Sigmoid colon (tissue), 7 donors: ENCODE measurements around the gene CFAP20DC. TPM values are rescaled to one million over a fixed set of nuclear protein-coding genes. Genes with fewer than 3 reads are reported as not detected.

Experiments
- DNase-seq: peaks from one replicate; pipeline ENCODE4 v3.0.0-alpha.2; 2019
- H3K27ac ChIP-seq, 4 donors: fragments of 200-600 bp; sonication (generic); one replicate each; pipeline ENCODE4 v1.5.1; 2016 to 2019; ENCODE audit warnings: mild to moderate bottlenecking in 1 of 4
- H3K27me3 ChIP-seq, 3 donors: fragments of 200-600 bp; sonication (generic); one replicate each; pipeline ENCODE4 v1.5.1; 2019; ENCODE audit warnings: mild to moderate bottlenecking in 1 of 3
- H3K36me3 ChIP-seq, 4 donors: fragments of 200-600 bp; sonication (generic); one replicate each; pipeline ENCODE4 v1.5.1; 2016 to 2019
- H3K4me1 ChIP-seq, 4 donors: fragments of 200-600 bp; sonication (generic); one replicate each; pipeline ENCODE4 v1.5.1; 2017 to 2019
- H3K4me3 ChIP-seq, 4 donors: fragments of 200-600 bp; sonication (generic); one replicate each; pipeline ENCODE4 v1.5.1; 2017 to 2019; ENCODE audit warnings: mild to moderate bottlenecking in 2 of 4, moderate library complexity in 1 of 4
- H3K9me3 ChIP-seq, 4 donors: fragments of 200-600 bp in 3 of 4; sonication (generic) in 3 of 4; one replicate each; pipeline versions ENCODE4 v1.5.1 to v1.6.1; 2013 to 2019
- EP300 ChIP-seq, 4 donors: sonication (generic); formaldehyde crosslinking; IDR thresholded peaks; one replicate each; pipeline ENCODE4 v1.6.1; 2017; ENCODE audit warnings: antibody characterized with exemption in 4 of 4
- POLR2A ChIP-seq, 2 donors: fragments of 450-650 bp; IDR thresholded peaks; one replicate each; pipeline ENCODE4 v1.6.1; 2016; ENCODE audit warnings: antibody characterized with exemption in 2 of 2, mild to moderate bottlenecking in 2 of 2, moderate library complexity in 2 of 2
- POLR2AphosphoS5 ChIP-seq, 4 donors: sonication (generic); formaldehyde crosslinking; IDR thresholded peaks; one replicate each; pipeline ENCODE4 v1.6.1; 2017; ENCODE audit warnings: antibody characterized with exemption in 4 of 4
- WGBS, 2 donors: extraction: QIAGEN DNeasy Blood & Tissue Kit; methylation state at CpG; one replicate each; pipeline ENCODE4 v1.1.7; 2013; 5-methylcytosine and 5-hydroxymethylcytosine counted together
- intact Hi-C: fragments of 100-400 bp; cut with DNase I; formaldehyde crosslinking; loops from one replicate; pipeline ENCODE4 v1.15.1; 2023
- polyA plus RNA-seq, 3 donors: library from polyadenylated mRNA; stranded (reverse); fragments of 200-250 nt; gene quantifications; one replicate each; pipeline ENCODE4 v1.2.3, GENCODE V29; 2013
- total RNA-seq, 4 donors: library from RNA; depleted of rRNA; stranded (reverse); fragments of >200 nt; gene quantifications; one replicate each; pipeline ENCODE4 v1.1.0, GENCODE V29; 2016
- TF ChIP-seq, protein P1 (sequence below), 4 experiments: fragments of 450-650 bp in 3 of 4; fragments of 200-600 bp in 1 of 4; IDR thresholded peaks; one replicate each; pipeline ENCODE4 v1.5.1; 2016 to 2019; ENCODE audit warnings: antibody characterized with exemption in 4 of 4, mild to moderate bottlenecking in 3 of 4, moderate library complexity in 2 of 4
- donor health status: healthy with polysubstance abuse.
- donor health status: Bipolar disorder and iron deficiency.
- donor health status: healthy.

CFAP20DC gene
- total and polyA plus RNA-seq, 7 donors: under 0.01 to 0.83 (median 0.37) TPM; not detected in 1

DNA sequence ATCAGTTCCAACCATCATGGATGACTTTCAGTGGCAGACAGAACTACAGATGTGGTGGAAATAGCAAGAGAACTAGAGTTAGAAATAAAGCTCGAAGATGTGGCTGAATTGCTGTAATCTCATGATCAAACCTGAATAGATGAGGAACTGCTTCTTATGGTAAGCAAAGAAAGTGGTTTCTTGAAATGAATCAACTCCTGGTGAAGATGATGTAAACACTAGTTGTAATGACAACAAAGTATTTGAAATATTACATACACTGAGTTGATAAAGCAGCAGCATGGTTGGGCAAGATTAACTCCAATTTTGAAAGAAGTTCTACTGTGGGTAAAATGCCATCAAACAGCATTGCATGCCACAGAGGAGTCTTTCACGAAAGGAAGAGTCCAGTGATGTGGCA lies 251.5 kb downstream of the CFAP20DC start:
- no peaks in the 10 kb centered on the region for H3K4me1 ChIP-seq
- TF ChIP-seq POLR2AphosphoS5 (IDR thresholded peaks at IDR 0.05) (no peak), EP300 (IDR thresholded peaks at IDR 0.05) (no peak), POLR2A (IDR thresholded peaks at IDR 0.05) (no peak)
- TF ChIP-seq, protein P1, sequence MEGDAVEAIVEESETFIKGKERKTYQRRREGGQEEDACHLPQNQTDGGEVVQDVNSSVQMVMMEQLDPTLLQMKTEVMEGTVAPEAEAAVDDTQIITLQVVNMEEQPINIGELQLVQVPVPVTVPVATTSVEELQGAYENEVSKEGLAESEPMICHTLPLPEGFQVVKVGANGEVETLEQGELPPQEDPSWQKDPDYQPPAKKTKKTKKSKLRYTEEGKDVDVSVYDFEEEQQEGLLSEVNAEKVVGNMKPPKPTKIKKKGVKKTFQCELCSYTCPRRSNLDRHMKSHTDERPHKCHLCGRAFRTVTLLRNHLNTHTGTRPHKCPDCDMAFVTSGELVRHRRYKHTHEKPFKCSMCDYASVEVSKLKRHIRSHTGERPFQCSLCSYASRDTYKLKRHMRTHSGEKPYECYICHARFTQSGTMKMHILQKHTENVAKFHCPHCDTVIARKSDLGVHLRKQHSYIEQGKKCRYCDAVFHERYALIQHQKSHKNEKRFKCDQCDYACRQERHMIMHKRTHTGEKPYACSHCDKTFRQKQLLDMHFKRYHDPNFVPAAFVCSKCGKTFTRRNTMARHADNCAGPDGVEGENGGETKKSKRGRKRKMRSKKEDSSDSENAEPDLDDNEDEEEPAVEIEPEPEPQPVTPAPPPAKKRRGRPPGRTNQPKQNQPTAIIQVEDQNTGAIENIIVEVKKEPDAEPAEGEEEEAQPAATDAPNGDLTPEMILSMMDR (IDR thresholded peaks at IDR 0.05): no peak
- H3K27ac ChIP-seq: no peak overlapping the region
- WGBS, 2 donors: 83 to 86% methylated on average over 2 of the region's 2 CpGs
- no peak overlapping the region for H3K4me3 ChIP-seq
- H3K27me3 ChIP-seq: no peaks in the 10 kb centered on the region
- H3K36me3 ChIP-seq: no peaks in the 10 kb centered on the region
- intact Hi-C loops: no loop called here
- H3K9me3 ChIP-seq: no peaks in the 10 kb centered on the region
- DNase-seq: no peak

GRCh38 chr3:58794750-58795149 lies 255.1 kb downstream of the CFAP20DC start:
- no peak for DNase-seq
- whole genome bisulfite sequencing, 2 donors: 97% methylated on average over 4 of the region's 4 CpGs

GRCh38 chr3:58793938-58794337 lies 255.9 kb downstream of the CFAP20DC start:
- Histone ChIP-seq H3K27me3 (no peaks in the 10 kb centered on the region), H3K36me3 (no peaks in the 10 kb centered on the region), H3K27ac (no peak overlapping the region), H3K9me3 (no peaks in the 10 kb centered on the region), H3K4me3 (no peak overlapping the region), H3K4me1 (no peaks in the 10 kb centered on the region)
- DNase-seq: no peak
- intact Hi-C loops: no loop called here
- TF ChIP-seq EP300 (IDR thresholded peaks at IDR 0.05) (no peak), POLR2AphosphoS5 (IDR thresholded peaks at IDR 0.05) (no peak), POLR2A (IDR thresholded peaks at IDR 0.05) (no peak)
- TF ChIP-seq, protein P1 (IDR thresholded peaks at IDR 0.05): no peak
- WGBS, 2 donors: 25 to 72% methylated on average over 3 of the region's 3 CpGs

More at GRCh38 chr3:58794750-58795149, 255.1 kb downstream of the CFAP20DC start:
- Histone ChIP-seq H3K9me3 (no peaks in the 10 kb centered on the region), H3K27me3 (no peaks in the 10 kb centered on the region), H3K4me3 (no peak overlapping the region), H3K36me3 (no peaks in the 10 kb centered on the region), H3K27ac (no peak overlapping the region), H3K4me1 (no peaks in the 10 kb centered on the region)
- intact Hi-C loops: no loop called here
- TF ChIP-seq, protein P1 (IDR thresholded peaks at IDR 0.05): no peak
- TF ChIP-seq POLR2AphosphoS5 (IDR thresholded peaks at IDR 0.05) (no peak), POLR2A (IDR thresholded peaks at IDR 0.05) (no peak), EP300 (IDR thresholded peaks at IDR 0.05) (no peak)

GRCh38 chr3:58792921-58793451 lies 256.8 kb downstream of the CFAP20DC start:
- no peak overlapping the region for H3K4me3 ChIP-seq
- H3K27me3 ChIP-seq: no peaks in the 10 kb centered on the region
- no peaks in the 10 kb centered on the region for H3K36me3 ChIP-seq
- no peaks in the 10 kb centered on the region for H3K4me1 ChIP-seq
- no peak for DNase-seq
- no peak overlapping the region for H3K27ac ChIP-seq
- H3K9me3 ChIP-seq: no peaks in the 10 kb centered on the region
- TF ChIP-seq POLR2AphosphoS5 (IDR thresholded peaks at IDR 0.05): no peak
- intact Hi-C loops: no loop called here
- WGBS, 2 donors: 65 to 75% methylated on average over 2 of the region's 2 CpGs

GRCh38 chr3:58789385-58789784 lies 260.4 kb downstream of the CFAP20DC start:
- H3K27me3 ChIP-seq: no peaks in the 10 kb centered on the region
- H3K4me1 ChIP-seq: no peaks in the 10 kb centered on the region
- H3K9me3 ChIP-seq: no peaks in the 10 kb centered on the region
- no peak for DNase-seq
- H3K36me3 ChIP-seq: no peaks in the 10 kb centered on the region
- TF ChIP-seq POLR2AphosphoS5 (IDR thresholded peaks at IDR 0.05) (no peak), POLR2A (IDR thresholded peaks at IDR 0.05) (no peak), EP300 (IDR thresholded peaks at IDR 0.05) (no peak)
- TF ChIP-seq, protein P1 (IDR thresholded peaks at IDR 0.05): no peak
- H3K4me3 ChIP-seq: no peak overlapping the region
- intact Hi-C loops: no loop called here
- no peak overlapping the region for H3K27ac ChIP-seq
